Activated CD4-positive, alpha-beta T cell treated with anti-CD3 and anti-CD28 coated beads, Interleukin-2, amount 50 U/mL, for 4 hours (primary cell): ENCODE measurements around the gene GATA1.
A peak's percentile ranks its signal among the peaks of the same experiment; 100 is the strongest.
"Not testable (repeated sequence)": the region's sequence is repeated elsewhere in the genome, so short reads cannot be mapped to it uniquely, and the experiment has no call there.

ENCODE experiments used
- DNase-seq, 2 experiments: peaks; one replicate each; pipeline ENCODE4 v3.0.0-alpha.2; 2020

GATA1 gene

DNA sequence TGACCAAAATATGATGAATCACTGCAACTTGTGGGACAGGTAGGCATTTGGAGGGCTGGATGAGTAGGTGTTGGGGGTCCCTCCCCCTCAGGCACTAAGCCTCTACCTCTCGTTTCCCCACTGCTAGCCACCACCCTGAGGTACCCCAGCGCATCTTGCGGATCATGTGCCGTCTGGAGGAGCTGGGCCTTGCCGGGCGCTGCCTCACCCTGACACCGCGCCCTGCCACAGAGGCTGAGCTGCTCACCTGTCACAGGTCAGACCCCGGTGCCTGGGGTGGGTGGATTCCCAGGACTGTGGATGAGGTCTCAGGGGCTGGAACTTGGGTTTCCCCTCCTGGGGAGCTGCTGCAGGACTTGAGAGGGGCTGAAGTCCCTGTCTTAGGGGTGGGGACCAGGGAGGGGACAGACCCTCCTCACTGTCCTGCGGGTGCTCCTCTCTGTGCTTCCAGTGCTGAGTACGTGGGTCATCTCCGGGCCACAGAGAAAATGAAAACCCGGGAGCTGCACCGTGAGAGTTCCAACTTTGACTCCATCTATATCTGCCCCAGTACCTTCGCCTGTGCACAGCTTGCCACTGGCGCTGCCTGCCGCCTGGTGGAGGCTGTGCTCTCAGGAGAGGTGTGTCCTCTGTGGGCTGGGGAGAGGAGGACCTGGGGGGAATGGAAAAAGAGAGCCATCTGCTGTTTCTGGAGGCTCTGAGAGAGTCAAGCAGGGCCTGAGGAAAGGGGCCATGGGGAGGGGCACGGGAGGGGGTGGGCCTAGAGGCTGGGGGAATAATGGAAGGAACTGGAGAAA is 29.8 kb downstream of the GATA1 start:
- DNase-seq = no peak

DNA sequence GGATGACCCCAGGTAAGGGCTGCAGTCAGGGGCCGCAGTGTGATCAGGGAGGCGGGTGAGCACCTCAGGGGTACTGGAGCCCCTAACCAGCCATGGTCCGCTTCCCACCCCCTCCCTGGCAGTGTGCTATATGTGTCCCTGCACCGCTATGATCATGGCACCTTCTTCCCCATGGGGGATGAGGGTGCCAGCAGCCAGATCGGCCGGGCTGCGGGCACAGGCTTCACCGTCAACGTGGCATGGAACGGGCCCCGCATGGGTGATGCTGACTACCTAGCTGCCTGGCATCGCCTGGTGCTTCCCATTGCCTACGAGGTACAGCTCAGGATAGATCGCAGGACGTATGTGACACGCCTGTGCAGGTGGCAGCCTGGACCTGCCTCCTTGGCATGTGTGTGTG is 31.7 kb downstream of the GATA1 start:
- DNase-seq = no peak

DNA sequence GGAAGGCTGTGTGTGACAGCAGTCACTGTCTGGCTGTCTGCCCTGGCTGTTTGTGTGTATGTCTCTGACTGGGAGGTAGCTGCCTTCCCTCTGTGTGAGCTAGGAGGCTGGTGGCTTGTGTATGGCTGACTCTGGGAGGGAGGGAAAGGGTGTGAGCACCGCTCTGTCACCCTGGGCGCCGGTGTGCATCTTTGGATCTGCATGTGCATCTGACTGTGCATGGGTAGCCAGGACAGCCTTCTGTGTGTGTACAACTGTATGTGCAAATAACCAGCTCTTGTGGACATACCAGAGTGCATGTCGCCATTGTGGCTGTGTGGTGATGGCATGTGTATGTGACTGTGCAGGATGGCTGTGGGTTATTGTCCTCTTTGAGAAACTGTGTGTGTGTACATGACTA is 32.5 kb downstream of the GATA1 start:
- DNase-seq = no peak

DNA sequence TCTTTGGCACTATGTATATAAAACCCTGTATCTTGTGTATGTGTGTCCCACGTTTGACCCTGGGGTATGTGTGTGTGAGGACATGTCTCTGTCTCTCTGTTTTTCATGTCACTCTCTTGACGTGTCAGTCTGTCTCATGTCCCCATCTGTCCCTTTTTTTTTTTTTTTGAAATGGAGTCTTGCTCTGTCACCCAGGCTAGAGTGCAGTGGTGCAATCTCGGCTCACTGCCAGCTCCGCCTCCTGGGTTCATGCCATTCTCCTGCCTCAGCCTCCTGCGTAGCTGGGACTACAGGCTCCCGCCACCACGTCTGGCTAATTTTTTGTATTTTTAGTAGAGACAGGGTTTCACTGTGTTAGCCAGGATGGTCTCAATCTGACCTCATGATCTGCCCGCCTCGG is 33.0 kb downstream of the GATA1 start:
- DNase-seq = not testable (repeated sequence)

DNA sequence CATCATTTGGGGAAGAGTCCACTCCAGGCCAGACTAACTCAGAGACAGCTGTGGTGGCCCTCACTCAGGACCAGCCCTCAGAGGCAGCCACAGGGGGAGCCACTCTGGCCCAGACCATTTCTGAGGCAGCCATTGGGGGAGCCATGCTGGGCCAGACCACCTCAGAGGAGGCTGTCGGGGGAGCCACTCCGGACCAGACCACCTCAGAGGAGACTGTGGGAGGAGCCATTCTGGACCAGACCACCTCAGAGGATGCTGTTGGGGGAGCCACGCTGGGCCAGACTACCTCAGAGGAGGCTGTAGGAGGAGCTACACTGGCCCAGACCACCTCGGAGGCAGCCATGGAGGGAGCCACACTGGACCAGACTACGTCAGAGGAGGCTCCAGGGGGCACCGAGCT is 36.7 kb downstream of the GATA1 start:
- no peak for DNase-seq

DNA sequence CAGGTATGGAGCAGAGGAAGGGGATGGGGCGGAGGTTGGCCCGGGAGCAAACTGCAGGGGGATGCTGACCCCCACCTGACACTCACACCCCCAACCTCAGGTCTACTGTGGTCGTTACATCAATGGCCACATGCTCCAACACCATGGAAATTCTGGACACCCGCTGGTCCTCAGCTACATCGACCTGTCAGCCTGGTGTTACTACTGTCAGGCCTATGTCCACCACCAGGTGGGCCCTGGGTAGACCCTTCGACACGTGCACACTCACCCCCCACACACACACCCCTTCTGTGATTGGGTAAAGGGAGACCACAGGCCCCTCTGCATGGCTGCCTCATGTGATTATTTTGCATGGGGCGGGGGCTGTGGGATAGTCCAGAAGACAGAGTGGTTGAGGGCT is 37.7 kb downstream of the GATA1 start:
- DNase-seq = no peak

DNA sequence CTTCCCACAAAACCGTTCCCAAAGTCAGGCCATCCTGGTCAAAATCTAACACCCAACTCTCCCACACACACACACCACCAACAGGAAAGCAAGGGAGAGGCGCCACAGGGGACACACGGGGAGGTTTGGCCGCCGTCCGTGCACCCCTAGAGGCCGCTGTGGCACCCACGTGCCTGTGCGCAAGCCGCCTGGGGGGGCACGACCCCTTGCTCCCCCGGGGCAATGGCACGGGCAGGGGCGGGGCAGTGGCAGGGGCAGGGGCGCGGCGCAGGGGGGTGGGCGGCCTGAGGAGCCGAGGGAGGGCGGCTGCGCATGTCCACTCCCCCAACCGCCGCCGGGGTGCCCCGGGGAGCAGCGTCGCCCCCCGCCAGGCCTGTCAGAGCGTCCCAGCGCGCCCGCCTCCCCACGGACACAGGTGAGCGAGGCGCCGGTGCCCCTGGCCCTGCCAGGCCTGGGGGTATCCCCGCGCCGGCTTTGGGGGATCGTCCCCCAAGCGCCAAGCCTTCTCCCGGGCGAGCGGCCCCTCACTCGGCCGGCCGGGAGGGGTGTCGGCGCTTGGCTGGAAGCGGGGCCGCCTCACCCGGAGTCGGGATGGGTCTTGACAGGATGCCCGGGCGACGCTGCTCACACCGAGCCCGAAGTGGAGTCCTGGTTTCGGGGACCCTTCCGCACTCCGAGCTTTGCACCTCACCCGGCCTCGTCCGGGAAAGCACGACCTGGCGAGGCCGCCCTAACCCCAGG is 39.9 kb downstream of the GATA1 start, which contains the start of gene ERAS:
Gene ERAS, plus strand, starts transcription at position 379 of the 741 bp plus-strand sequence. CDS start 2,611 bp downstream, outside the sequence.
- DNase-seq = peak in 1 of 2 experiments; percentile 9

DNA sequence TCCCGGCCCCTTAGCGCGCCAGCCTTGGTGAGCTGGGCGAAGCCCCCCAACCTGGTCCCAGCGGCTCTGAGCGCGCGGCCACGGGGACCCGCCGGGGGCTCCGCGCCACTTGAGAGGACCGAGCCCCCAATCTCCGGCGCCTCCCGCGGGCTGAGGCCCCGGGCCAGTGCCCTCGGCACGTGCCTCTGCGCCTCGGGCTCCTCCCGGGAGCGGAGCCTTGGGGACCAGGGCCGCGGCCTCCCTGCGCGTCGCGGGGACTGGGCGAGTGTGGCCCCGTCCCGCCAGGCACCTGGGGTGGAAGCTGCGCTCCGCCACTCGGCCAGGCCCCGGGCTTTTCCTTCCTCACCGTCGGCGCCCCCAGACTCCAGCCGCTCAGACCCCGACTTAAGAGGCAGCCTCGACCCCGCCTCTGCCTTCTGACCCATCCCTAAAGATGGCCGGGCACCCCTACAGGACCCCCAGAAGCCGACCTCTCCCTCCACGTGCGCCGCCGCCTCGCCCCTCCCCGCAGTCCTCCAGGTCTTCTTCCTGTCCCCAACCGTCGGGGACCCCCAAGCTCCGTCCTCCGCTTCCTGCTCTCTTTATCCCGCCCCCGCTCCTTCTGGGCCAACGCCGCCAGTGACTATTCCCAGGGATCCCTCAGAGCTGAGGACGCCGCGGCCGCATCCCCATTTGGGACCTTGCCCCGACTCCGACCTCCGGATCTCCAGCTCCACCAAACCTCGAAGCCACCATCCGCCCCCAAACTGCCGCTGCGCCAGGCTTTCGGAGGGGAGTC is 40.7 kb downstream of the GATA1 start:
- no peak for DNase-seq

DNA sequence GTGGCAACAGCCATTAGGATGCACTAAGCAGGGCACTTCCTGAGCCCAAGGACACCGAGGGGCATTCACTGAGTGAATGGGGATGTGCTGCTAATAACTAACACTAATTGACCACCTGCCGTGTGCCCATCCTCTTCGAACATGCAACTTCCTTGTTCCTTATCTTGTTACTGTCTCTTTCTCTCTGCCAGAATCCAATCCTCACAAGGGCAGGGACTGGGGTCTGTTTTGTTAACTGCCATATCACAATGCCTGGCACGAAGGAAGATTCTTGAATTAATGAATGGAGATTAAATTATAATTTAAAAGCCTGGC is 41.2 kb downstream of the GATA1 start:
- DNase-seq = no peak

DNA sequence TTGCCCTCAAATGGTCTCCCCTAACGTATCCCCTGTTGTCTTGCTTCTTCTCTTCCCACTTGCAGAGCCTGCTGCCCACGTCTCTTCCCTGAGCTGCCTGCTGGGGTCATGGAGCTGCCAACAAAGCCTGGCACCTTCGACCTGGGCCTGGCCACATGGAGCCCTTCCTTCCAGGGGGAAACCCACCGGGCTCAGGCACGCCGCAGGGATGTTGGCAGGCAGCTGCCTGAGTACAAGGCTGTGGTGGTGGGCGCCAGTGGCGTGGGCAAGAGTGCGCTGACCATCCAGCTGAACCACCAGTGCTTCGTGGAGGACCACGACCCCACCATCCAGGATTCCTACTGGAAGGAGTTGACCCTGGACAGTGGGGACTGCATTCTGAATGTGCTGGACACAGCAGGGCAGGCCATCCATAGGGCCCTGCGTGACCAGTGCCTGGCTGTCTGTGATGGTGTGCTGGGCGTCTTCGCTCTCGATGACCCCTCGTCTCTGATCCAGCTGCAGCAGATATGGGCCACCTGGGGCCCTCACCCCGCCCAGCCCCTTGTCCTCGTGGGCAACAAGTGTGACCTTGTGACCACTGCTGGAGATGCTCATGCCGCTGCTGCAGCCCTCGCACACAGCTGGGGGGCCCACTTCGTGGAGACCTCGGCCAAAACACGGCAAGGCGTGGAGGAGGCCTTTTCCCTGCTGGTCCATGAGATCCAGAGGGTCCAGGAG is 42.8 kb downstream of the GATA1 start:
- no peak for DNase-seq

DNA sequence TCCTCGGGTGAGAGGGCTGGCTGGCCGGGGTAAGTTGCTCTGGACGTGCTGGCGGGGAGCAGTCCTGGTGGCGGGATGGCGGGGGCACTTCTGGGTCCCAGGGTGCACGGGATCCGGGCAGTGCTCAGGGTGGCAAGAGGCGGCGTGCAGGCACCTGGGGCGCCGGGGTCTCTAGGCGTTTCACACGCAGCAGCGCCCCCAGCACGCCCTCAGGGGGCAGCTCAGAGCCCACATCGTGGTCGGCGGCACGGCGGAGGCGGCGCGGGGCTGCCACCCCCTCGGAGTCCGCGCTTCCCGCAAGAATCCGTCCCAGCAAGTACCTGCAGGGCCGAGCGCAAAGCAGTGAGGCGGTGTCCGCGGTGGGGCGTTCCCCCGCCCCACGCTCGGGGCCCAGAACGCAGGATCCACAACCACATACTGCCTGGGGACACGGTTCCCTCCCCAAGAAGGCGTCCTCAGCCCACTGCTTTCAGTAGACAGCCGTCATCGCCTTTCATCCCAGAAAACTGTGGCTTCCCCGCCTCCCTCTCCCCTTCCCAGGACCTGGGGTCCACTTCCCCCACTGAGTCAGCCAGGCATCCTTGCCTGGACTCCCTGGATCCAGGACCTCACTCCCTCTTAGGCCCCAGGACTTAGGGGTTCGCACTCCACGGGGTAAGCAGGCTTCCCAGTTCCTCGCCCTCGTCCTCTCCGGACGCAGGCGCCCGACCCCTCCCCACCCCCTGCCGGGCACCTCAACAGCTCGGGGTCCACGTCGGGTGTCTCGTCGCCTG is 44.9 kb downstream of the GATA1 start:
- DNase-seq = no peak

DNA sequence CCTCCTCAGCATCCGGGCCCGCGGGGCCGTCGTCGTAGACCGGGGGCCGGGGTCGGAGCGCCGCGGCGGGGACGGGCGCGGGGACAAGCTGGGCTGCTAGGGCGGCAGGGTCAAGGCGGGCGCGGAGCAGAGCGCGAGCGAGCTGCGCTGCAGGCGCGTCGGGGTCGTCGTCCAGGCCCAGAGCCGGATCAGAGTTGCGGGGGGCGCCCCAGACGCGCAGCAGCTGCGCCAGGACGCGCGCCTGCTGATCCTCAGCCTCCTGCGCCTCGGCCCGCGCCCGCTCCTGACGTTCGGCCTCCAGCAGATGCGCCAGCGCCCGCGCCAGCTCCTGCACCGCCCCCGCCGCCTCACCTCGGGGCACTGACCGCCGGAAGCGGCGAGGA is 45.5 kb downstream of the GATA1 start:
- no peak for DNase-seq

DNA sequence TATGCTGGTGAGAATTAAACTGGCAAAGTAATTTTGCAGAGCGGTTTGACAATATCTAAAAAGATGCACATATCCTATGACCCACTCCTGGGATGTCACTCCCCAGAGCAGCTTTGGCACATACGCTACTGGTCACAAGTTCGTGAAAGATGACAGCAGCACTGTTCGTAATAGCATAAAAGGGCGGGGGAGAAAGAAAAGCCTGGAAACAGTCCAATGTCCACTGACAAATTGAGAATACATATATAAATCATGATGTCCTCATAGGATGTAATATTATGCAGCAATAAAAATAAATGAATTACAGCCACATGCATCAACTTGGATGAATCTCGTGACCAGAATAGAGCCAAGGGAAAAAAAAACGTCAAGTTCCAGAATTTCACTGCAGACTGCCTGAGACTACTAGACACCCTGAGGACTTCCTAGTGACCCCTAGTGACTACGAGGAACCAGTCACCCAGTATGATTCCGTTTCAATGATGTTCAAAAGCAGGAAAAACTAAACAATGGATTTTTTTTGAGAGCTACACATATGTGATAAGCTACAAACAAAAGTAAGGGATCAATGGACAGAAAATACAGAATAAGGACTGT is 47.2 kb downstream of the GATA1 start:
- no peak for DNase-seq

DNA sequence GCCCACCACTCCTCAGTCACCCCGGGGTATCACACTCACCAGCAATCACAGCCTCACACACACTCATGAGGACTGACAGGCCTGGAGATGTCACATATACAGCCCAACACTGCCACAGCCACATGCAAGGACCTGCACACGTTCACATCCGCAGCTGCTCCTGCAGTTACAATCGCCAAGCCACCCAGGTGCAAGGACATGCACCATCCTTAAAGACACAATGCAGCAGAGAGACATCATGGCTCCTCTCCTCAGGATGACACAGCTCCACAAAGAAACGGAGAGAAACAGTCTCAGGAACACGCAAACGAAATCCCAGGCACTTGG is 48.0 kb downstream of the GATA1 start:
- no peak for DNase-seq

DNA sequence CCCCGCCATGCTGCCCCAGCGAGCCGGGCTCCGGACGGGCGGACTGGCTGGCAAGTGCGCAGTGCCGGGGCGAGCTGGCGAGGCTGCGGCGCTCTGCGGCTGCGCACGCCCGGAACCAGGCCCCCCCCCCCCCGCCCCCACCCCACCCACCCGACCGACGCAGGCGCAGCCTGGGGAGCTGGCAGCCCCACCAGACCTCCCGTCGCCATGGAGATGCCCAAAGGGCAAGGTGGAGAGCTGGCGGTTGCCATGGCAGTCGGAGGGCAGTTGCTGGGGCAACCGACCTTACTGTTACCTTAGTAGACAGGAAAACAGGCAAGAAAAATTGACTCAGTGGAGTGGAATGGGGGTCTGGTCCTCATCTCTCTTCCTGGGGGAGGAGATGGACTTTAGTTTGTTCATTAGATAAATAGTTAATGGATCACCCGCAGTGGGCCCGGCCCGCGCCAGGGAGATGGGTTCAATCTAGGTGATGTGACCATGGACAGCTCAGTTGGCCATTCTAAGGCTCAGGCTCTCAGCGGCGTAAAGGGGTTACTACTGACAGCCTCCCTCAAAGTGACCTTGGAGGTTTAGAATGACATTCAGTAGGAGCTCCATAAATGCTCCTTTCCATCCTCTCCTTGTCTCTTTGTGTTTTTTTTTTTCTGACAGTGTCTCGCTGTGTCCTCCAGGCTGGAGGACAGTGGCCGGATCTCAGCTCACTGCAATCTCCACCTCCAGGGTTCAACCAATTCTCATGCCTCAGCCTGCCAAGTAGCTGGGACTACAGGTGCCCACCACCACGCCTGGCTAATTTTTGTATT is 49.3 kb downstream of the GATA1 start, which contains the start of gene PCSK1N:
Gene PCSK1N, minus strand, starts transcription at position 87 of the 806 bp plus-strand sequence. Its CDS starts 78 bp downstream, at position 9.
- peak; percentile 20 to 35 for DNase-seq

DNA sequence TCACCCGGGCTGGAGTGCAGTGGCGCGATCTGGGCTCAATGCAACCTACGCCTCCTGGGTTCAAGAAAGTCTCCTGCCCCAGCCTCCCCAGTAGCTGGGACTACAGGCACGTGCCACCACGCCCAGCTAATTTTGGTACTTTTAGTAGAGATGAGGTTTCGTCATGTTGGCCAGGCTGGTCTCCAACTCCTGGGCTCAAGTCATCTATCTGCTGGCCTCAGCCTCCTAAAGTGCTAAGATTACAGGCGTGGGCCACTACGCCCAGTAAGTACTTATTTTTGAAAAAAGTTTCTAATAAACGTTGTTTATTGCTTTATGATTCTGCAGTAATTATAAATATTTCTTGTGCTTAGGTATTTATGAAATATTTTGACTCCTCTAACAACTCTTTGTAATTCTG is 53.3 kb downstream of the GATA1 start:
- DNase-seq = no peak
